ENCODE measurements around the gene AVPR1B. TPM values are rescaled to one million over a fixed set of nuclear protein-coding genes. Genes with fewer than 3 reads are reported as not detected.

Gene AVPR1B
- total RNA-seq, 2 donors from 2014 or later, result not detected

GRCh38 chr1:206112600-206113301 is 4.4 kb downstream of the AVPR1B start:
- DNase-seq (ENCODE audit: low spot score) (no peak), ATAC-seq (ENCODE audit: insufficient number of reproducible peaks, low FRiP score, low read depth) (no peak)
- H3K36me3 ChIP-seq, result no peaks in the 10 kb centered on the region
- H3K27ac ChIP-seq, result no peak overlapping the region
- TF ChIP-seq CTCF (IDR thresholded peaks at IDR 0.05), result no peak
- no peak overlapping the region for H3K4me3 ChIP-seq
- H3K4me1 ChIP-seq (ENCODE audit: control insufficient read depth in 1 of 2, low read depth in 2 of 2), result peaks cover 5 to 11% of the 10 kb centered on the region in 2 donors
- H3K9me3 ChIP-seq, result no peaks in the 10 kb centered on the region
- no peaks in the 10 kb centered on the region for H3K27me3 ChIP-seq (replicated peaks; ENCODE audit: insufficient read depth)

- Histone ChIP-seq H3K27ac (no peak overlapping the region), H3K4me3 (no peak overlapping the region), H3K27me3 (replicated peaks; ENCODE audit: insufficient read depth) (no peaks in the 10 kb centered on the region), H3K9me3 (no peaks in the 10 kb centered on the region), H3K4me1 (ENCODE audit: control insufficient read depth in 1 of 2, low read depth in 2 of 2) (no peaks in the 10 kb centered on the region), H3K36me3 (no peaks in the 10 kb centered on the region)
- no peak for ATAC-seq (ENCODE audit: insufficient number of reproducible peaks, low FRiP score, low read depth)
- no peak for DNase-seq (ENCODE audit: low spot score)
- no peak for TF ChIP-seq CTCF (IDR thresholded peaks at IDR 0.05)
Observed at GRCh38 chr1:206111271-206111927, 5.8 kb downstream of the AVPR1B start.

- no peaks in the 10 kb centered on the region for H3K36me3 ChIP-seq
- DNase-seq (ENCODE audit: low spot score) (no peak), ATAC-seq (ENCODE audit: insufficient number of reproducible peaks, low FRiP score, low read depth) (no peak)
- H3K27ac ChIP-seq, result no peak overlapping the region
- no peak overlapping the region for H3K4me3 ChIP-seq
- H3K9me3 ChIP-seq, result no peaks in the 10 kb centered on the region
- H3K4me1 ChIP-seq (ENCODE audit: control insufficient read depth in 1 of 2, low read depth in 2 of 2), result no peaks in the 10 kb centered on the region
- no peaks in the 10 kb centered on the region for H3K27me3 ChIP-seq (replicated peaks; ENCODE audit: insufficient read depth)
- no peak for TF ChIP-seq CTCF (IDR thresholded peaks at IDR 0.05)
Observed at GRCh38 chr1:206110820-206111219, 6.4 kb downstream of the AVPR1B start.

- Histone ChIP-seq H3K4me1 (ENCODE audit: control insufficient read depth in 1 of 2, low read depth in 2 of 2) (no peaks in the 10 kb centered on the region), H3K27me3 (replicated peaks; ENCODE audit: insufficient read depth) (no peaks in the 10 kb centered on the region), H3K27ac (no peak overlapping the region), H3K36me3 (no peaks in the 10 kb centered on the region), H3K9me3 (no peaks in the 10 kb centered on the region), H3K4me3 (no peak overlapping the region)
- DNase-seq (ENCODE audit: low spot score) (no peak), ATAC-seq (ENCODE audit: insufficient number of reproducible peaks, low FRiP score, low read depth) (no peak)
- TF ChIP-seq CTCF (IDR thresholded peaks at IDR 0.05), result no peak
Observed at GRCh38 chr1:206110161-206110560, 7.0 kb downstream of the AVPR1B start.

GRCh38 chr1:206109718-206110117 is 7.5 kb downstream of the AVPR1B start:
- H3K36me3 ChIP-seq, result no peaks in the 10 kb centered on the region
- H3K4me3 ChIP-seq, result no peak overlapping the region
- no peak for ATAC-seq (ENCODE audit: insufficient number of reproducible peaks, low FRiP score, low read depth)
- H3K27me3 ChIP-seq (replicated peaks; ENCODE audit: insufficient read depth), result no peaks in the 10 kb centered on the region
- H3K27ac ChIP-seq, result no peak overlapping the region
- no peak for DNase-seq (ENCODE audit: low spot score)
- no peak for TF ChIP-seq CTCF (IDR thresholded peaks at IDR 0.05)
- H3K4me1 ChIP-seq (ENCODE audit: control insufficient read depth in 1 of 2, low read depth in 2 of 2), result no peaks in the 10 kb centered on the region
- H3K9me3 ChIP-seq, result no peaks in the 10 kb centered on the region

Measured in thoracic aorta (tissue), 2 donors.